IPS DF 6.9 (cell line): ENCODE results near the gene TBCC.

Experiments used
- DNase-seq: peaks from one replicate; pipeline ENCODE4 v3.0.0-alpha.2; 2013; ENCODE audit warnings: low read depth, low spot score
- H3K27ac ChIP-seq: one replicate; pipeline ENCODE4 v1.5.1; 2013; ENCODE audit warnings: low read length, control low read depth
- H3K27me3 ChIP-seq: 2 replicates; pipeline ENCODE4 v1.6.1; 2013; ENCODE audit warnings: mild to moderate bottlenecking, low read length; ENCODE audit not compliant: control insufficient read depth, insufficient read depth
- H3K36me3 ChIP-seq: 2 replicates; pipeline ENCODE4 v1.6.1; 2013; ENCODE audit warnings: low read length; ENCODE audit not compliant: control insufficient read depth, insufficient read depth
- H3K4me1 ChIP-seq: 2 replicates; pipeline ENCODE4 v1.6.1; 2013; ENCODE audit warnings: low read length; ENCODE audit not compliant: control insufficient read depth, insufficient read depth
- H3K4me3 ChIP-seq: 2 replicates; pipeline ENCODE4 v1.5.1; 2013; ENCODE audit warnings: mild to moderate bottlenecking, low read length
- H3K9me3 ChIP-seq: 2 replicates; pipeline ENCODE4 v1.6.1; 2013; ENCODE audit warnings: low read length, inconsistent platforms; ENCODE audit not compliant: control insufficient read depth, insufficient read depth
- WGBS: extraction: QIAGEN DNeasy Blood & Tissue Kit; methylation state at CpG from one replicate; pipeline ENCODE4 v1.1.7; 2013; ENCODE audit warnings: mixed read lengths, missing lambda C conversion rate; ENCODE audit not compliant: insufficient read length, insufficient coverage; 5-methylcytosine and 5-hydroxymethylcytosine counted together

Gene TBCC

DNA sequence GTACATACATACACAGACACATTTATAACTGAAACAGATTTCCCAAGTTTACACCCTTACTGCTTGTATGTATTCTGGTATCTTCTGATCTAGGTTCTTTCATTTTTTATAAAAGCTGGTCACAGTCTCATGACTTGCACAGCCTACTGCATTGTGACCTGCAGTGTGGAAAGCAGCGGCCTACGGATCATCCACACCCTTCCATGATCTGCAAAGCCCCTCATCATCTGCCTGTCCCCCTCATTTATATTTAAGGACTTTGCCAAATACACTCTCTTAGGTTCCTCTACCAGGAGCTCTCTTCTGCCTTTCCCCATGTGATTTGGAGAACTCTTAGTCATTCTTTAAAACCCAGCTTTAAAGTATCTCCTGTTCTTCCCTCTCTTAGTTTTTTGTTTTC, 23.9 kb upstream of the TBCC start:
- H3K27me3 ChIP-seq: no peaks in the 10 kb centered on the region
- no peaks in the 10 kb centered on the region for H3K36me3 ChIP-seq
- H3K4me3 ChIP-seq: no peak overlapping the region
- no CpG with 5 or more reads among the region's 2 CpGs for WGBS
- DNase-seq: no peak
- H3K27ac ChIP-seq: no peak overlapping the region
- H3K4me1 ChIP-seq: peaks cover 2% of the 10 kb centered on the region; the same call in 1 of the 2 replicates
- no peaks in the 10 kb centered on the region for H3K9me3 ChIP-seq

DNA sequence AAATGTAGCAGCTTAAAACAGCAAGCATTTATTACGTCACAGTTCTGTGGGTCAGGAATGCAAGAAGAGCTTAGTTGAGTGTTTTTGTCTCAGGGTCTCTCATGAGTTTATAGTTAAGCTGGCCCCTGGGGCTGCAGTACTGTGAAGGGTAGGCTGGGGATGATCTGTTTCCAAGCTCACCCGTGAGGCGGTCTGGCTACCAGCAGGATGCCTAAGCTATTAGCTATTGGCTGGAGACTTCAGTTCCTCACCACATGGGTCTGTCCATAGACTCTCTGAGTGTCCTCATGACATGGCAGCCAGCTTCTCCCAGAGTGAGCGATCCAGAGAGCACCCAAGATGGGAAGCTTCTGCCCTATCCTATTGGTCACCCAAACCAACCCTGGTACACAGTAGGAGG, 23.1 kb upstream of the TBCC start:
- no peak for DNase-seq
- WGBS: no CpG with 5 or more reads among the region's 4 CpGs
- no peaks in the 10 kb centered on the region for H3K27me3 ChIP-seq
- no peaks in the 10 kb centered on the region for H3K36me3 ChIP-seq
- no peak overlapping the region for H3K27ac ChIP-seq
- no peaks in the 10 kb centered on the region for H3K9me3 ChIP-seq
- H3K4me3 ChIP-seq: no peak overlapping the region
- H3K4me1 ChIP-seq: peaks cover 2% of the 10 kb centered on the region; the same call in 1 of the 2 replicates

- no peaks in the 10 kb centered on the region for H3K9me3 ChIP-seq
- no peak overlapping the region for H3K4me3 ChIP-seq
- no peak overlapping the region for H3K27ac ChIP-seq
- no peaks in the 10 kb centered on the region for H3K4me1 ChIP-seq
- H3K27me3 ChIP-seq: no peaks in the 10 kb centered on the region
- no peak for DNase-seq
- no peaks in the 10 kb centered on the region for H3K36me3 ChIP-seq
- no CpG with 5 or more reads among the region's 5 CpGs for WGBS
These were observed 20.3 kb upstream of the TBCC start for GRCh38 chr6:42766163-42766670.

DNA sequence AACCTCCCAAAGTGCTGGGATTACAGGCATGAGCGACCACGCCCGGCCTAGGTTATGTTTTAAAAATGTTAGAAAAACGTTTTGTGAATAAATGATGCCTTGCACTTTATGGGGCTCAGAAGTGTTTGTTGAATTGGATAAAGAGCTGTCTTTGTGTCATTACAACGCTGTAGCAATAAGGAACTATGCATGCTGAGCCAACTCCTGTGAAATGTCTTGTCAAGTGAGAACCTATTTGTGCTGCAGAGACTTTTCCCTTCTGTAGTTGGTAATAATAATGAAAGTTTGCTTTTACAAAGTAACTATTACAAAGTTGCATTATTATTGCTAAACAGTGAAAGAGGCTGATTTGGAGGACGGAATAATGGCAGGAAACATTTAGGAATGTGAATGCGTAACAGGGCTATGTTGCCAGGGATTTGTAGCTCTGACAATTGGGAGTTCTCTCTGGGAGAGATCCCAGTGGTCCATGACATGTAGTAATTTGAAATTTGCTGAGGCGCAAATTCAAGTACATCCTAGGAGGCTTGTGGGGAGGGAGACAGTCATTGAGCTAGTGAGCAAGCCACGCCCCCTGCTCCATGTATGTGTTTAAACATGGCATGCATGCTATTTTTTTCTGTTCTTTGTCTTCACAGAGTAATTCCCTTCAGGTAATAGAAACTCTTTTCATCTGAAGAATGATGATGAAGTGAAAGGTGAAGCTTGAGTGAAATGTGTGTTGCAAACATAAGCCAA, 19.2 kb upstream of the TBCC start:
- Histone ChIP-seq H3K36me3 (no peaks in the 10 kb centered on the region), H3K27ac (no peak overlapping the region), H3K4me3 (no peak overlapping the region), H3K27me3 (no peaks in the 10 kb centered on the region), H3K9me3 (no peaks in the 10 kb centered on the region), H3K4me1 (no peaks in the 10 kb centered on the region)
- DNase-seq: no peak
- WGBS: 100% methylated on average over 1 of the region's 9 CpGs

DNA sequence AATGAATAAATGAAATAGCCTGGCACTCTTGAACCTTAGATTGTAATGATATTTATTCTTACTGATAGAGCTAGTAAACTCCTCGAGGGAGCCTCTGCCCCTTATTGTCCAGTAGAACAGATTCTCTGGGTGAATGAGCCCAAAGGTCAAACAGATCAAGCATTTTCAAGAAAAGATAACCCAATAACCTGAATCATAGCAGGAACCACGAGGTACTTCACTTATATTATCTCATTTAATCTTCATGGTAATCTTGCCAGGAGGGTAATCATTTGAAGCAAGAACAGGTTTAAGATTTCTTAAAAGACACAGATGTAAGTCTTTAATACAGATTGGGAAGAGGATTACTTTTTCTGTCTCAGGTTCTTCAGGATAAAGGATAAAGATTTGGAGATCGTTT, 17.0 kb upstream of the TBCC start:
- no peaks in the 10 kb centered on the region for H3K36me3 ChIP-seq
- no peak overlapping the region for H3K4me3 ChIP-seq
- H3K4me1 ChIP-seq: no peaks in the 10 kb centered on the region
- H3K9me3 ChIP-seq: no peaks in the 10 kb centered on the region
- H3K27me3 ChIP-seq: no peaks in the 10 kb centered on the region
- no peak overlapping the region for H3K27ac ChIP-seq
- WGBS: no CpG with 5 or more reads among the region's 3 CpGs
- DNase-seq: no peak

GRCh38 chr6:42762426-42762859, 16.5 kb upstream of the TBCC start:
- H3K36me3 ChIP-seq: no peaks in the 10 kb centered on the region
- no peaks in the 10 kb centered on the region for H3K27me3 ChIP-seq
- no peaks in the 10 kb centered on the region for H3K4me1 ChIP-seq
- H3K9me3 ChIP-seq: no peaks in the 10 kb centered on the region
- no CpG with 5 or more reads among the region's 3 CpGs for WGBS
- no peak overlapping the region for H3K27ac ChIP-seq
- DNase-seq: no peak
- H3K4me3 ChIP-seq: no peak overlapping the region

GRCh38 chr6:42761287-42762067, 15.6 kb upstream of the TBCC start:
- Histone ChIP-seq H3K4me1 (peaks cover 1% of the 10 kb centered on the region; the same call in 1 of the 2 replicates), H3K4me3 (no peak overlapping the region), H3K36me3 (no peaks in the 10 kb centered on the region), H3K27ac (no peak overlapping the region), H3K27me3 (no peaks in the 10 kb centered on the region), H3K9me3 (no peaks in the 10 kb centered on the region)
- DNase-seq: no peak
- WGBS: no CpG with 5 or more reads among the region's 8 CpGs

- H3K27me3 ChIP-seq: no peaks in the 10 kb centered on the region
These were observed 13.0 kb upstream of the TBCC start for GRCh38 chr6:42758756-42759430.

GRCh38 chr6:42756722-42757121, 10.8 kb upstream of the TBCC start:
- no CpG with 5 or more reads among the region's 7 CpGs for WGBS
- Histone ChIP-seq H3K27me3 (no peaks in the 10 kb centered on the region), H3K27ac (no peak overlapping the region), H3K9me3 (no peaks in the 10 kb centered on the region), H3K36me3 (no peaks in the 10 kb centered on the region), H3K4me1 (peaks cover 1% of the 10 kb centered on the region; the same call in 1 of the 2 replicates), H3K4me3 (no peak overlapping the region)
- no peak for DNase-seq

More at GRCh38 chr6:42758756-42759430, 13.0 kb upstream of the TBCC start:
- no peak for DNase-seq
- Histone ChIP-seq H3K4me3 (no peak overlapping the region), H3K4me1 (peaks cover 1% of the 10 kb centered on the region; the same call in 1 of the 2 replicates), H3K36me3 (no peaks in the 10 kb centered on the region), H3K9me3 (no peaks in the 10 kb centered on the region), H3K27ac (no peak overlapping the region)
- no CpG with 5 or more reads among the region's 3 CpGs for WGBS

GRCh38 chr6:42754759-42755158, 8.9 kb upstream of the TBCC start:
- H3K9me3 ChIP-seq: no peaks in the 10 kb centered on the region
- H3K4me1 ChIP-seq: peaks cover 1% of the 10 kb centered on the region; the same call in 1 of the 2 replicates
- no peaks in the 10 kb centered on the region for H3K27me3 ChIP-seq
- H3K27ac ChIP-seq: no peak overlapping the region
- H3K4me3 ChIP-seq: no peak overlapping the region
- no peaks in the 10 kb centered on the region for H3K36me3 ChIP-seq
- no CpG with 5 or more reads among the region's 5 CpGs for WGBS
- DNase-seq: no peak
